ENCODE results near the gene OSBPL2.

Gene OSBPL2

GRCh38 chr20:62320581-62321354, 82.4 kb downstream of the OSBPL2 start:
- in situ Hi-C loops (cut with MboI; ENCODE audit: low sequenced_read_pairs) = no loop called here

- in situ Hi-C loops (cut with MboI; ENCODE audit: low sequenced_read_pairs) = no loop called here
Observed at GRCh38 chr20:62321521-62321948, 83.2 kb downstream of the OSBPL2 start.

- in situ Hi-C loops (cut with MboI; ENCODE audit: low sequenced_read_pairs) = no loop called here
Observed at GRCh38 chr20:62321975-62322374, 83.7 kb downstream of the OSBPL2 start.

GRCh38 chr20:62322492-62323041, 84.2 kb downstream of the OSBPL2 start:
- in situ Hi-C loops (cut with MboI; ENCODE audit: low sequenced_read_pairs) = no loop called here

GRCh38 chr20:62323146-62323979, 85.0 kb downstream of the OSBPL2 start:
- in situ Hi-C loops (cut with MboI; ENCODE audit: low sequenced_read_pairs) = no loop called here

GRCh38 chr20:62323980-62324906, 85.9 kb downstream of the OSBPL2 start:
- in situ Hi-C loops (cut with MboI; ENCODE audit: low sequenced_read_pairs) = no loop called here

GRCh38 chr20:62325172-62325905, 87.0 kb downstream of the OSBPL2 start:
- in situ Hi-C loops (cut with MboI; ENCODE audit: low sequenced_read_pairs) = no loop called here

GRCh38 chr20:62326559-62326958, 88.2 kb downstream of the OSBPL2 start:
- in situ Hi-C loops (cut with MboI; ENCODE audit: low sequenced_read_pairs) = no loop called here

- in situ Hi-C loops (cut with MboI; ENCODE audit: low sequenced_read_pairs) = no loop called here
Observed at GRCh38 chr20:62326959-62327725, 88.8 kb downstream of the OSBPL2 start.

- in situ Hi-C loops (cut with MboI; ENCODE audit: low sequenced_read_pairs) = no loop called here
Observed at GRCh38 chr20:62327726-62328495, 89.6 kb downstream of the OSBPL2 start.

- in situ Hi-C loops (cut with MboI; ENCODE audit: low sequenced_read_pairs) = no loop called here
Observed at GRCh38 chr20:62328684-62329388, 90.5 kb downstream of the OSBPL2 start.

GRCh38 chr20:62329389-62330377, 91.4 kb downstream of the OSBPL2 start:
- in situ Hi-C loops (cut with MboI; ENCODE audit: low sequenced_read_pairs) = no loop called here

GRCh38 chr20:62330576-62331317, 92.4 kb downstream of the OSBPL2 start:
- in situ Hi-C loops (cut with MboI; ENCODE audit: low sequenced_read_pairs) = no loop called here

GRCh38 chr20:62331347-62331746, 93.0 kb downstream of the OSBPL2 start:
- in situ Hi-C loops (cut with MboI; ENCODE audit: low sequenced_read_pairs) = no loop called here

- in situ Hi-C loops (cut with MboI; ENCODE audit: low sequenced_read_pairs) = no loop called here
Observed at GRCh38 chr20:62332421-62332820, 94.1 kb downstream of the OSBPL2 start.
